ENCODE results near the gene ASPN. TPM values are rescaled to one million over a fixed set of nuclear protein-coding genes. Genes with fewer than 3 reads are reported as not detected.

The ASPN gene
- total and polyA plus RNA-seq, 2 of the 13 experiments (the other 11 are each of a cell fraction or from before 2014, with no cell fraction given) = not detected

- no peaks in the 10 kb centered on the region for H3K79me2 ChIP-seq (ENCODE audit: insufficient read depth, low read length)
- H3K9me3 ChIP-seq (ENCODE audit: low read length) = no peaks in the 10 kb centered on the region
- POLR2A ChIA-PET = no interaction called here
- no peak overlapping the region for H3K27ac ChIP-seq (ENCODE audit: extremely low read length, insufficient read depth, low read length)
- H3K27me3 ChIP-seq (ENCODE audit: control insufficient read depth in 1 of 2, insufficient read depth in 2 of 2, low read length in 2 of 2) = no peaks in the 10 kb centered on the region
- TF ChIP-seq ZNF773 (CRISPR knock-in tag; IDR thresholded peaks at IDR 0.05; ENCODE audit: borderline replicate concordance) (no peak), THAP7 (CRISPR knock-in tag; IDR thresholded peaks at IDR 0.05) (no peak), ZNF232 (CRISPR knock-in tag; IDR thresholded peaks at IDR 0.05; ENCODE audit: borderline replicate concordance) (no peak), NKX3-1 (CRISPR knock-in tag; IDR thresholded peaks at IDR 0.05) (no peak), GABPA (IDR thresholded peaks at IDR 0.05; ENCODE audit: low read depth, low read length) (no peak), GABPA (CRISPR knock-in tag; IDR thresholded peaks at IDR 0.05; ENCODE audit: low read depth) (no peak), MBNL3 (CRISPR knock-in tag; conservative IDR thresholded peaks at IDR 0.05) (no peak), MAFF (IDR thresholded peaks at IDR 0.05; ENCODE audit: low read depth, low read length) (no peak)
- intact Hi-C loops (cut with micrococcal nuclease; ENCODE audit: unreplicated experiment) (no loop called here), in situ Hi-C loops (cut with HindIII; ENCODE audit: extremely low pct_ligation_motif_present, low pct_unique_long_range_greater_than_20kb) (no loop called here)
- FAIRE-seq = no peak
- H3K4me1 ChIP-seq (ENCODE audit: insufficient read depth, low read length) = no peaks in the 10 kb centered on the region
- no peaks in the 10 kb centered on the region for H3K36me3 ChIP-seq (replicated peaks in 1 of 2; ENCODE audit: control insufficient read depth in 1 of 2, insufficient read depth in 2 of 2, low read length in 2 of 2)
- no peak overlapping the region for H3K4me3 ChIP-seq (replicated peaks in 1 of 3; ENCODE audit: insufficient read depth in 1 of 3, low read depth in 2 of 3, low read length in 3 of 3)
- BruUV-seq (replicated peaks) = no TSS peak
- CTCF ChIA-PET (ENCODE audit: low intra/inter-chr PET ratio, low total read pairs) = no interaction called here
- H3K9ac ChIP-seq (ENCODE audit: insufficient read depth, low read depth, low read length) = no peak overlapping the region
- WGBS (ENCODE audit: low lambda C conversion rate) = 84% methylated on average over 3 of the region's 3 CpGs
- H4K20me1 ChIP-seq (ENCODE audit: insufficient read depth, low read length) = no peaks in the 10 kb centered on the region
- no peak overlapping the region for H2AFZ ChIP-seq (ENCODE audit: low read length)
- DNase-seq (ENCODE audit: low spot score) = no peak
- ATAC-seq = no peak
- H3K4me2 ChIP-seq (ENCODE audit: low read depth, low read length) = no peak overlapping the region
Measured at GRCh38 chr9:92463984-92464383, 18.3 kb downstream of the ASPN start.

GRCh38 chr9:92463387-92463786 lies 18.9 kb downstream of the ASPN start:
- no peak for ATAC-seq
- intact Hi-C loops (cut with micrococcal nuclease; ENCODE audit: unreplicated experiment) (no loop called here), in situ Hi-C loops (cut with HindIII; ENCODE audit: extremely low pct_ligation_motif_present, low pct_unique_long_range_greater_than_20kb) (no loop called here)
- Histone ChIP-seq H3K36me3 (replicated peaks in 1 of 2; ENCODE audit: control insufficient read depth in 1 of 2, insufficient read depth in 2 of 2, low read length in 2 of 2) (no peaks in the 10 kb centered on the region), H3K4me2 (ENCODE audit: low read depth, low read length) (no peak overlapping the region), H3K27me3 (ENCODE audit: control insufficient read depth in 1 of 2, insufficient read depth in 2 of 2, low read length in 2 of 2) (no peaks in the 10 kb centered on the region), H3K4me3 (replicated peaks in 1 of 3; ENCODE audit: insufficient read depth in 1 of 3, low read depth in 2 of 3, low read length in 3 of 3) (no peak overlapping the region), H3K9ac (ENCODE audit: insufficient read depth, low read depth, low read length) (no peak overlapping the region), H3K79me2 (ENCODE audit: insufficient read depth, low read length) (no peaks in the 10 kb centered on the region), H3K27ac (ENCODE audit: extremely low read length, insufficient read depth, low read length) (no peak overlapping the region), H4K20me1 (ENCODE audit: insufficient read depth, low read length) (no peaks in the 10 kb centered on the region), H2AFZ (ENCODE audit: low read length) (no peak overlapping the region), H3K9me3 (ENCODE audit: low read length) (no peaks in the 10 kb centered on the region), H3K4me1 (ENCODE audit: insufficient read depth, low read length) (no peaks in the 10 kb centered on the region)
- ChIA-PET POLR2A (no interaction called here), CTCF (ENCODE audit: low intra/inter-chr PET ratio, low total read pairs) (no interaction called here)
- FAIRE-seq = no peak
- DNase-seq (ENCODE audit: low spot score) = no peak
- no TSS peak for BruUV-seq (replicated peaks)
- no peak for TF ChIP-seq BCL3 (CRISPR knock-in tag; IDR thresholded peaks at IDR 0.05)
- no peak for TF ChIP-seq ZSCAN12 (CRISPR knock-in tag; IDR thresholded peaks at IDR 0.05)
- no peak for TF ChIP-seq ZBTB33 (CRISPR knock-in tag; IDR thresholded peaks at IDR 0.05)
- no peak for TF ChIP-seq KAT7 (CRISPR knock-in tag; IDR thresholded peaks at IDR 0.05; ENCODE audit: borderline replicate concordance)
- no peak for TF ChIP-seq ZFP36 (IDR thresholded peaks at IDR 0.05; ENCODE audit: borderline replicate concordance, low read depth, low read length, partially characterized antibody)
- no peak for TF ChIP-seq PITX1 (CRISPR knock-in tag; IDR thresholded peaks at IDR 0.05)
- TF ChIP-seq TIGD3 (CRISPR knock-in tag; IDR thresholded peaks at IDR 0.05; ENCODE audit: borderline replicate concordance) = no peak
- TF ChIP-seq TAF1 (CRISPR knock-in tag; IDR thresholded peaks at IDR 0.05) = no peak

All from HepG2 (cell line).